ENCODE measurements around the gene ZDHHC8.

Gene ZDHHC8

GRCh38 chr22:20115691-20116375, 15.8 kb upstream of the ZDHHC8 start, which contains the start of gene RANBP1:
Gene RANBP1 (plus strand): TSS chr22:20116104. CDS start chr22:20116185, 81 bp downstream.
- peak within 1 kb of the TSS; percentile 98 for H3K4me3 ChIP-seq (replicated peaks in 1 of 2; ENCODE audit: low read depth in 2 of 2, low read length in 2 of 2)
- no peak for DNase-seq (ENCODE audit: low read depth in 2 of 2)
- TF ChIP-seq, protein P1, sequence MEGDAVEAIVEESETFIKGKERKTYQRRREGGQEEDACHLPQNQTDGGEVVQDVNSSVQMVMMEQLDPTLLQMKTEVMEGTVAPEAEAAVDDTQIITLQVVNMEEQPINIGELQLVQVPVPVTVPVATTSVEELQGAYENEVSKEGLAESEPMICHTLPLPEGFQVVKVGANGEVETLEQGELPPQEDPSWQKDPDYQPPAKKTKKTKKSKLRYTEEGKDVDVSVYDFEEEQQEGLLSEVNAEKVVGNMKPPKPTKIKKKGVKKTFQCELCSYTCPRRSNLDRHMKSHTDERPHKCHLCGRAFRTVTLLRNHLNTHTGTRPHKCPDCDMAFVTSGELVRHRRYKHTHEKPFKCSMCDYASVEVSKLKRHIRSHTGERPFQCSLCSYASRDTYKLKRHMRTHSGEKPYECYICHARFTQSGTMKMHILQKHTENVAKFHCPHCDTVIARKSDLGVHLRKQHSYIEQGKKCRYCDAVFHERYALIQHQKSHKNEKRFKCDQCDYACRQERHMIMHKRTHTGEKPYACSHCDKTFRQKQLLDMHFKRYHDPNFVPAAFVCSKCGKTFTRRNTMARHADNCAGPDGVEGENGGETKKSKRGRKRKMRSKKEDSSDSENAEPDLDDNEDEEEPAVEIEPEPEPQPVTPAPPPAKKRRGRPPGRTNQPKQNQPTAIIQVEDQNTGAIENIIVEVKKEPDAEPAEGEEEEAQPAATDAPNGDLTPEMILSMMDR (IDR thresholded peaks at IDR 0.05; ENCODE audit: low read depth, low read length) = no peak

DNA sequence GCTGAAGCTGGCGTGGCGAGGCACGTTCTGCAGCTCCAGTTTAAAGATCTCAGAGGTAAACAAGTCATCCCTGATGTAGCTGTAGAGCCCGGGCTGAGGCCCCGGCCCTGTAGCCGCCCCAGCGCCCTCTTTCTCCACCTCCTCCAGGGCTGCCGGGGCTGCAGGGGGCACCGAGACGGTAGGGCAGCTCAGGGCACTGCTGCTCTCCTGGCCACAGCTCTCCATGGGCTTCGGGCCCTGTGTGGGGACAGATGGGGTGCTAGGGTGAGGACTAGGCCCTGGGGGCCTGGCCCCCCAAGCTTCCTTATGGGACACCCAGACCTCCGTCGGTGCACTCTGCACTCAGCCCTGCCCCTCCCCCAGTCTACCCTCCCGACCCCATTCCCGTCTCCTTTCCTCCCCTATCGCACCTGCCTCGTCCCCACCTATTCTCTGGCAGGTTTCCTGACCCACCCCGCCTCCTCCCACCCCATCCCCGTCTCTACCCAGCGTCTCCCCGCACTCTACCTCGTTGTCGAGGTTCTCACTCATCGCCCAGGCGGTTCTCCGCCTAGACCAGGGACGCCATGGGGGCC, 15.1 kb upstream of the ZDHHC8 start:
- TF ChIP-seq, protein P1 (IDR thresholded peaks at IDR 0.05; ENCODE audit: low read depth, low read length) = no peak
- peak overlapping the region; percentile 98 for H3K4me3 ChIP-seq (replicated peaks in 1 of 2; ENCODE audit: low read depth in 2 of 2, low read length in 2 of 2)
- no peak for DNase-seq (ENCODE audit: low read depth in 2 of 2)

DNA sequence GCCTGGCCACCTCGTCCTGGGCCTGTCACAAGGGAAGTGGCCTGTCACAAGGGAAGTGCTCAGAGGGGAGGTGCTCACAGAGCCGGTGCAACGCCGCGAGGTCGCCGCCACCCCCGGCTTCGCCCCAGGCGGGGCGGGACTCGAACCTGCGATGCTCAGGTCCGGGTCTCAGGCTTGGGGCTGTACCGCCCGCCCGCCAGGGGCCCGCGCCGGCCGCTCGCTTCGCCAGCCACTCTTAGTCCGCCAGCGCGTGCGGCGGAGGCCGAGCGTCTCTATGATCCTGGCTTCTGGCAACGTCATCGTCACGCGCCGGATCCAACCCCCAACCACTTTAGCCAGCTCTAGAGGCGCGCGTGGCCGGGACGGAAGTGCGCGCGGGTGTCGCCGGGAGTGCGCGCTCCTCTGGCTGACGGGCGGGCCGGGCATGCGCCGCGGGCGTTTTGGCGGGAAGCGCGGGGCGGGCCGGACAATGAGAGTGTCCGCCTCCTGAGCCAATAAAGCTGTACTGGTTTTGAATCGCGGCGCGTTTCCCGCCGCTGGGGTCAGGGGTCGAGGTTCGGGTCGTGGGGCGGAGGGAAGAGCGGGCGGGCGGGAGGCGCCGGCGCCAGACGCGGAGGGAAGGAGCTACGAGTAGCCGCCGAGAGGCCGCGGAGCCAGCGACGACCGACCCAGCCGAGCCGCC, 14.5 kb upstream of the ZDHHC8 start, which contains the start of gene TRMT2A:
TRMT2A (minus strand) TSS at position 276 of the 682 bp plus-strand sequence. CDS start 320 bp downstream, outside the sequence.
- TF ChIP-seq, protein P1 (IDR thresholded peaks at IDR 0.05; ENCODE audit: low read depth, low read length) = no peak
- peak; percentile 99 for DNase-seq (ENCODE audit: low read depth in 2 of 2)
- peak within 1 kb of the TSS; percentile 98 for H3K4me3 ChIP-seq (replicated peaks in 1 of 2; ENCODE audit: low read depth in 2 of 2, low read length in 2 of 2)

- TF ChIP-seq, protein P1 (IDR thresholded peaks at IDR 0.05; ENCODE audit: low read depth, low read length) = no peak
- DNase-seq (ENCODE audit: low read depth in 2 of 2) = peak; percentile 25 to 31
- H3K4me3 ChIP-seq (replicated peaks in 1 of 2; ENCODE audit: low read depth in 2 of 2, low read length in 2 of 2) = peak overlapping the region; percentile 72 to 79
Measured at GRCh38 chr22:20117633-20118299, 13.8 kb upstream of the ZDHHC8 start.

DNA sequence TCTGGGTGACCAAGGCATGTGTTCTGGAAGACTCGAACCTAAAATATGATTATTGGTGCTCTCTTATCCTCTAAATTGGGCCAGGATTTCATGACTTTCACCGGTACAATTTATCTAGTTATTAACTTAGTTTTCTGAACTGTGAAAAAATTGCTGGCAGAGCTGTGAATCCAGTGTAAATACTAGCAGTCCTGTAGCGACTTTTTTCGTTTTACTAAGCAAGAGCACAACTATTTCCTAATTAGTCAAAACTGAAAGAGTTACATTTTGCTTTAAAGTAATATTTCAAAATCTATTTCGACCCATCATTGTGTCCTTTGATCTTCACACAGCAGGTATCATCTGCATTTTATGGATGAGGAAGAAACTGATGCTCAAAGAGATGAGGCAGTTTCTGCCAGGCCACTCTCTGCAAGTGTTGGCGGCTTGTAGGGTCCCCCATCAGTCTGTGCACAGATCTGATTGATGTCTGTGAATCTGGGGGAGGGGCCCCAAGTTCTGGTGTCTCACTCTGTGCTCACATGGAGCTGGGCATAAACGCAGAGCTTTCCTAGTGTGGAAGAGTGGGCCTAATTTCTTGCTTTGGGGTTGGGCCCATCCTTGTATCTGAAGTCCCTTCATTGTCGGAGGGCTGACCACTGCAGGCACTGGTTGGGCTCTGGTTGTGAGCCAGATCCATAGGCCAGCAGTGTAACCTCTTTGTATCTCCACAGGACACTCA, 13.1 kb upstream of the ZDHHC8 start:
- no peak for DNase-seq (ENCODE audit: low read depth in 2 of 2)
- TF ChIP-seq, protein P1 (IDR thresholded peaks at IDR 0.05; ENCODE audit: low read depth, low read length) = no peak
- H3K4me3 ChIP-seq (replicated peaks in 1 of 2; ENCODE audit: low read depth in 2 of 2, low read length in 2 of 2) = peak overlapping the region; percentile 72 to 79

GRCh38 chr22:20121856-20122415, 9.7 kb upstream of the ZDHHC8 start:
- TF ChIP-seq, protein P1 (IDR thresholded peaks at IDR 0.05; ENCODE audit: low read depth, low read length) = no peak
- H3K4me3 ChIP-seq (replicated peaks in 1 of 2; ENCODE audit: low read depth in 2 of 2, low read length in 2 of 2) = no peak overlapping the region
- no peak for DNase-seq (ENCODE audit: low read depth in 2 of 2)

Measured in cardiac fibroblast (primary cell).